A172 (cell line): Measurements from ENCODE around the gene PLEKHG4B. TPM values are rescaled to one million over a fixed set of nuclear protein-coding genes. Genes with fewer than 3 reads are reported as not detected.
"Not testable (repeated sequence)": the region's sequence is repeated elsewhere in the genome, so short reads cannot be mapped to it uniquely, and the experiment has no call there.

Experiments
- DNase-seq: peaks from one replicate; pipeline ENCODE4 v3.0.0-alpha.2; 2015; ENCODE audit warnings: low spot score
- total RNA-seq: library from RNA; depleted of rRNA; stranded (reverse); fragments of >200 nt; shearing (Covaris generic); gene quantifications from 2 replicates; pipeline ENCODE4 v1.2.3, GENCODE V29; 2014

Gene PLEKHG4B
- total RNA-seq, 1 experiment from 2014 or later = 0.74 TPM

DNA sequence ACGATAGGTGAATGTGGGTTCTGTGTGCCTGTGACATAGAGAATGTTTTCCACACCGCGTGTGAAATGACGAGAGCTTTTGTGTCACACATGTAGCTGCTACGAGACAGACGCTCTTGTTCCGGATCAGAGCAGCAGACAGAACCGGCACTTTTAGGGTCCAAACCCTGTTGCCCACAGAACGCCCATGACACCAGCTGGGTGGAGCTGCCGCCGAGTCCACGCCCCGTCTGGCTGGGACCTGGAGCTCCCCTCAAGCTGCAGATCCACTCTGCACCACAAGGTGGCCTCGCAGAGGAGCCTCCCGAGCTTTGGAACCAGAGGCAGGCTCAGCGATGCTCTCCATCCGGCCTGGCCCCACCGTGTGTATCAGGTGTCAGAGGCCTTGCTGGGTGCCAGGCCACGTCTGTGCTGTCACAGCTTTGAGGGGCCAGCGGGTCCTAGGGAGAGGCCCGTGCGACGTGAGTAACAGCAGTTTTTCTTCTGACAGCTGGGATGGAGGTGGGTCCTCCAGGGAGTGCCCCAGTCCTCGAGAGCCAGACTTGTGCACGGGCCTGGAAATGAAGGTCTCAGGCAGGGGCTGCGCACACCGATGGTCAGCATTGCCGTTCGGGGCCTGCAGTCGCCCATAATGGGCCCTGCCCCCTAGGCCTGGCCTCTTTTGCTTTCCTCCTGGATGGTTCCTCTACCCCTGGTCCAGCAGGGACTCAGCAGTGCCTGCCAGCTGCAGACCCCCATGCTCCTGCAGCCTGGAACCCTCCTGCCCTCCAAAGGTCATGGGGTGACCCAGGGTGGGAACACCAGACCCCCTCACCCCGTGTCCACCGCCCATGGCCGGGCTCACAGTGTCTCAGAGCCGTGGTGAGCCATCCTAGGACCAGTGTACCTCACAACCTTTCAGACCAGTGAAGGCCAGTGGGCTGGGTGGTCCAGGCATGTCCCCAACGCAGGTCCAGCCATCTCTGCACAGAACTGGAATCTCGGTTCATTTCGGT, 96.8 kb downstream of the PLEKHG4B start:
- peak; percentile 74 for DNase-seq

DNA sequence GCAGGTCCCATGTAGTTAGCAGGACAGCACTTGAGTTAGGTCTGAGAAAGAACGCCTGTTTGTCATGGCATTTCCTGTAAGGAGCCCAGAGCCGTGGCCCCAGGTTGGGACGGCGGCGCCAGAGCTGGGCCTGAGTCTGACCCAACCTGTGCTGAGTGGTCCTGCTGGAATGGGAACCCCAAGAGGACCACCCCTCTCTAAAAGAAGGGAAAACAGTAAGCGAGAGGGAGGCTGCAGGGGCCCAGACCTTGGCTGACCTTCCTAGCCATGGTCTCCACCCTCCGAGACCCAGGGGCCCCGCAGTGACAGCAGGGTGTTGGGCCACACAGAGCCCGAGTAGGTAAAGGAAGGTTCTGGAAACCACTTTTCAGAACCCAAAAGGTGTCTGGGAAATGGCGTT, 97.5 kb downstream of the PLEKHG4B start:
- no peak for DNase-seq

- no peak for DNase-seq
These were observed 98.0 kb downstream of the PLEKHG4B start for GRCh38 chr5:189976-190365.

- no peak for DNase-seq
These were observed 98.5 kb downstream of the PLEKHG4B start for GRCh38 chr5:190366-191035.

DNA sequence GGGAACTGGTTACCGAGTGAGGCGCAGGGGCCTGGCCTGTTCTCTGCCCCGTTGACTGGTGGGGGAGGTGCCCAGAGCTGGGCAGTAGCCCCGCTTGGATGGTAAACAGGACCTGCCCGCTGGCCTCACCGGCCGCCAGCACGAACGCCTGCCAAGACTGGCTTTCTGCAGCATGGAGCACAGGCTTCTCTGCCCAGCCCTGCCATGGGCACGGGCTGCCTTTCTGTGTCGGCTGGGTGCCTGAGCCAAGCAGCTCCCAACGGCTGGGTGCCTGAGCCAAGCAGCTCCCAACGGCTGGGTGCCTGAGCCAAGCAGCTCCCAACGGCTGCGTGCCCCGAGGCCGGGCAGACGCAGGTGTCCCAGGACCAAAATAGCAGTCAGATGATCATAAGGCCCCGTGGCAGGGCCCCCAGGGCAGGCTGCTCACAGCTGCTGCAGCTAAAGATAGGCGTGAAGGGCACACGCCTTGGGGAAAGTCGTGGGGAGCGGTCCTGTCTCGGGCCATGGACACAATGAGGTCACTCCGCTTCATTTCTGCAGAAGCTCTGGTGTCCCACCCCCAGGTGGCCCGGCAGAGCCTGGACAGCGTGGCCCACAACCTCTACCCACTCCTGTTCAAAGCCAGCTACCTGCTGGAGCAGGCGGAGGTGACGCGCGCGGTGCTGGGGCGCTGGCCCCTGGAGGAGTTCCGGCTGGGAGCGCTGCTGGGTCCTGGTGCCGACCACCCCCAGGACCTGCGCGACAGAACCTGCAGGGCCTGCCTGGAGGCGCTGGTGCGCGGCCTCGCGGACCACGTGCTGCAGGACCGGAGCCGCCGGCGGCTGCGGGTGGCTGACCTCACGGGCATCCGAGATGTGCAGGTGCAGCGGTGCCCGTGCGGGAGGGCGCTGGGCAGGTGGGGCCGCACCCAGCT, 99.3 kb downstream of the PLEKHG4B start, which contains the start of gene LRRC14B:
TSS of gene LRRC14B (plus strand) at position 460 of the 913 bp plus-strand sequence. CDS start at position 504, 44 bp downstream.
- DNase-seq = no peak

DNA sequence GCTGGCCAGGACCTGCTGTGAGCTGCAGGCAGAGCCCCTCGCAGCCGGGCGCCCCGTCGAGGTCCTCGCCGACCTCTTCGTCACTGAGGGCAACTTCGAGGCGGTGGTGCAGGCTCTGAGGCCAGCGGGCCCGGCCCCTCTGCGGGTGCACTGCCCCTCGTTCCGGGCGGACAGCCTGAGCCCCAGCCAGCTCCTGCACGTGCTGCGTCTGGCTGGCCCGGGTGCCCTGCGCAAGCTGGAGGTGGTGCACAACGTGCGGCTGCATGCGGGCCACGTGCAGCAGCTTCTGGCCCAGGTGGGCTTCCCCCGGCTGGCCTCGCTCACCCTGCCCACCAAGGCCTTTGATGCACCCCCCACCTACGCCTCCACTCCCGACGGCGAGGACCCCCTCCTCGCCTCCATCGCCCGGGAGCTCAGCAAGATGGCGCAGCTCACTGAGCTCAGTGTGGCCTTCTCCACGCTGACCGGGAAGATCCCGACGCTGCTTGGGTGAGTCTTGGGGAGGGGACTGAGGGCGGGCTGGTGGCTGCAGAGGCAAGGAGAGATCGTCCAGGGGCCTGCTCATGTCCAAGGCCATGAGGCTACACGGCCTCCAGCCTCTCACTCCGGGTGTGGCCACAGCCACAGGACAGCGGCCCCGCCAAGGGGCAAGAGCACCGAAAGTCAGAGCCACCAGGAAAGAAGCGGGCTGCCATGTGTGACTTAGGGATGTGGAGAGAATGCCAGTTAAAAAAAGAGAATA, 100.2 kb downstream of the PLEKHG4B start:
- DNase-seq = no peak

DNA sequence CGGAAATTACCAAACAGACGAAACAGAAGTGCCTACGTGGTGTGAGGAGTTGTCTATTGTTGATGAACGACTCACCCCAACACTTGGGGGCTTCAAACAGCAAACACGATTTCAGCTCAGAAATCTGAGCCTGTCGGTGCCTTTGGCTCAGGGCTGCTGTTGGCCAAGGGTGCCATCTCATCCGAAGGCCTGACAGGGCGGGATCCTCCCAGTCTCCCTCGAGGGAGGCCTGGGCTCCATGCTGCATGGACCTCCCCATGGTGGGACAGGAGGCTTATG, 100.7 kb downstream of the PLEKHG4B start:
- DNase-seq = no peak

DNA sequence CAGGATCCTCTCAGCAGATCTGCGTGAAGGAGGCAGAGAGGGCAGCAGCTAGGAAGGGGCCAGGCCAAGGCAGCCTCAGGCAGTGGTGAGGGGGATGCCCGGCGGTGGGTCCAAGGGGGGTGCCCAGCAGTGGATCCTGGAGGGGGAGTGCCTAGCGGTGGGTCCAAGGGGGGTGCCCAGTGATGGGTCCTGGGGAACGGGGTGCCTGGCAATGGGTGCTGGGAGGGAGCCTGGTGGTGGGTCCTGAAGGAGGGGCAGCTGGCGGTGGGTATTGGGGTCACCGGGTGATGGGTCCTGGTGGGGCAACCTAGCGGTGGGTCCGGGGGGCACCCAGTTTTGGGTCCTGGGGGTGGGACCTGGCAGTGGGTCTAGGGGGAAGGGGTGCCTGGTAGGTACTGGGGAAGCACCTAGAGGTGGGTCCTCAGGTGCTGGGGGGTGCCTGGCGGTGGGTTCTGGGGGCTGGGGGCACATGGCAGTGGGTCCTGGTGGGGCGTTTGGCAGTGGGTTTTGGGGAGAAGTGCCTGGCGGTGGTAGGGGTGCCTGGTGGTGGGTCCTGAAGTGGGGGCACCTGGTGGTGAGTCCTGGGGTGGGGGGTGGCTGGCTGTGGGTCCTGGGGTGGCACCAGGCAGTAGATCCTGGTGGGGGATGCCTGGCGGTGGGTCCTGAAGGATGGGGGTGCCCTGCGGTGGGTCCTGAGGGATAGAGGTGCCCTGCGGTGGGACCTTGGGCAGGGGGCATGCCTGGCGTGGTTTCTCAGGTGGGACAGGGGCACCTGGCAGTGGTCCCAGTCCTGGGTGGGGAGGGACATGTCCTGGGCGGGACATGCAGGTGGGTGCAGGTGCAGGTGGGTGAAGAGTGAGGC, 101.2 kb downstream of the PLEKHG4B start:
- no peak for DNase-seq

DNA sequence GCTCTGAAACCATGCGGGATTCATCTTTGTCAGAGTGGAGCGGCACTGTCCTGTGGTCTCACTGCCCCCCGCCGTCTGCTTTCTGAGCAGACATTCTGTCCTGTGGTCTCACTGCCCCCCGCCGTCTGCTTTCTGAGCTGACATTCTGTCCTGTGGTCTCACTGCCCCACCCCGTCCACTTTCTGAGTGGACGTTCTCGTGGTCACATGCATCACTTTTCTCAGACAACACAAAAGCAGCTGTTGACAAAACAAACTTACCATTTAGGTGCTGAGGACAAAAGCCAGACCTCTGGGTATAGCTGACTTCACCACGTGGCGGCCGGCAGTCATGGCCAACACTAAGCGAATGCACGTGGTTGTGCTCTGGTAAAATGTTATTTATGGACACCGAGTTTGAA, 102.1 kb downstream of the PLEKHG4B start:
- DNase-seq = no peak

DNA sequence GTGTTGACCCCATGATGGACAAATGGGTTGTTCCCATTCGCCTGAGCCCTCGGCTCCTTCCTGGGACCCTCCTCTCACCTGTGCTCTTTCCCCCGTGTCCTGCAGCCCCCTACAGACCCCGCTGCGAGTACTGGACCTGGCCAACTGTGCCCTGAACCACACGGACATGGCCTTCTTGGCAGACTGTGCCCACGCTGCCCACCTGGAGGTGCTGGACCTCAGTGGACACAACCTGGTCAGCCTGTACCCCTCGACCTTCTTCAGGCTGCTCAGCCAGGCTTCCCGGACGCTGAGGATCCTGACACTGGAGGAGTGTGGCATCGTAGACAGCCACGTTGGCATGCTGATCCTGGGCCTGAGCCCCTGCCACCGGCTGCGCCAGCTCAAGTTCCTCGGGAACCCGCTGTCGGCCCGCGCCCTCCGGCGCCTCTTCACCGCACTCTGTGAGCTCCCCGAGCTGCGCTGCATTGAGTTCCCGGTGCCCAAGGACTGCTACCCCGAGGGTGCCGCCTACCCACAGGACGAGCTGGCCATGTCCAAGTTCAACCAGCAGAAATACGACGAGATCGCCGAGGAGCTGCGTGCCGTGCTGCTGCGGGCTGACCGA, 102.7 kb downstream of the PLEKHG4B start:
- DNase-seq = no peak

DNA sequence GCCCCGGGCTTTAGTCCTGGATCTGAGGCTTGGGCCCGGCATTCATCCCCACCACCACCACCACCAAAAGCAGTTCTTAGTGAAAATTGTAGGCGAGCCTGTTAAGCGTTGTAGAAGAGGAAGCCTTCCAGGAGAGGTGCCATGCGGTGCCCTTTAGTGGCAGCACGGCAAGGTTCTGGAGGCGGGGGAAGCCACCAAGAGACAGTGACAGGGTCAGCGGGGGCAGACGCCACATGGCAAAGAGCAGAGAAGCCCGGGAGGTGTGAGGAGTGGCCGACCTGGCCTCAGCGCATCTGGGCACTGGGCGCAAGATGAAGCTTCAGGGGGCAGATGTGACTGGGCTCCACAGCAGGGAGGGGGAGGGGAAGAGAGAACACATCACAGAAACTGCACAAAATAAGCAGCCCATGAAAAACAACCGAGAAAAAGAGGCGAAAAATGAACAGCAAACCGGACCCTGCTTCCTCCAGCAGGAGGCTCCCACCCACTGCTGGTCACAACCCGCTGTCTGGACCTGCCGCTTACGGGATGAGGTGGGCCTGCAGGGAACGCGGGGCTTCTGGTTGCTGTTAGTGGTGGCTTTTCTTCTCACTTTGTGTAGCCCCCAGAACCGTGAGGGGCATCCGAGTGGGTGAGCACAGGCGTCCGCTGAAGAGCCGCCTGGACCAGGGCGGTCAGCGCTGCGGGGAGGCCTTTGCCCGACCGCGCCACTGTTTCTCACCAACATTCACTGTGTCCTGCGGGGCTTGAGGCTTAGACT, 103.6 kb downstream of the PLEKHG4B start:
- no peak for DNase-seq

DNA sequence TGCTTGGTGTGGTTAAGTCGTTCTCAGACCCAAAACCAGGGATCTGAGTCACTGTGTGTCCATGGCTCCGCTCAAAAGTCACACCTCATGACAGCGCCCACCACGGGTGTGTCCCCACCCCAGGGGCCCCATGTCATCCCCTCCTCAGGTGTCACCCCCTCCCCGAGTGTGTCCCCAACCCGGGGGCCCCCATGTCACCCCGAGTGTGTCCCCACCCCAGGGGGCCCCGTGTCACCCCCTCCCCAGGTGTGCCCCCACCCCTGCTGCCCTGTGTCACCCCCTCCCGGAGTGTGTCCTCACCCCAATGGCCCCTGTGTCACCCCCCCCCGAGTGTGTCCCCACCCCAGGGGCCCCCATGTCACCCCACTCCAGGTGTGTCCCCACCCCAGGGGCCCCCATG, 104.4 kb downstream of the PLEKHG4B start:
- DNase-seq = no peak

DNA sequence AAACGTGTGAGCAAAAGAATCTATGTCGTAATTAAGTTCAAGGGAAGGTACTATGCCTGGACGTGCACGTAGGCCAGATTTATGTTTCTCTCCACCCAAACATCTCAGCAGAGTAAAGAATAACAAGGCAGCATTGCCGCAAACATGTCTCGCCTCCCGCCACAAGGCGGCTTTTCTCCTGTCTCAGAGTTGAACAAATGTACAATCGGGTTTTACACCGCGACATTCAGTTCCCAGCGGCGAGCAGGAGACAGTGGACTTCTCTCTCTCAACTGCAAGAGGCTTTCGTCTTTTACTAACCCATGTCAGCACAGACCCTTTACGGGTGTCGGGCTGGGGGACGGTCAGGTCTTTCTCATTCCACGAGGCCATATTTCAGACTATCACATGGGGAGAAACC, 105.1 kb downstream of the PLEKHG4B start:
- DNase-seq = not testable (repeated sequence)

DNA sequence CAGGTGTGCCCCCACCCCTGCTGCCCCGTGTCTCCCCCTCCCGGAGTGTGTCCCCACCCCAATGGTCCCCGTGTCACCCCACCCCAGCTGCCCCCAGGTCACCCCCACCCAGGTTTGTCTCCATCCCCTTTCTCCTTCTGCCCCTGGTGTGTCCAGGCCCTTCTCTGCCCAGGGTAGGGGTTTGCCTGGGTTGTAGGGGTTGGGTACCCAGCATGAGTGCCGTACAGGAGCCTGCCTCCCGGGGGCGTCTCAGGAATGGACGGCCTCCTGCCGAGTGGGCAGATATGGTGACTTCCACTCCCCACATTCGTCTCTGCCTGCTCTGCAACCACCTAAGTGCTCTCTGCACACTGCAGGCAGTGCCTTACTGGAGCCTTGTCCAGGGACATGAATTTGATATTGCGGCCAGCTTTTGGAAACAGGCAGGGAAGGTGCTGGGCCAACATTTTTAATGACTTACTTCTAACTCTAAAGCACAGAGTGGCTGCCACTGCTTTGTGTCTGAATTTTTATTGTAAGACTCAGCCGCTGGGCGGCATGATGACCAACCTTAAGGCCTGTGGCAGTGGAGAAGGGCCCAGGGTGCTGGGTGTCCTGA, 106.0 kb downstream of the PLEKHG4B start:
- no peak for DNase-seq

- no peak for DNase-seq
These were observed 106.7 kb downstream of the PLEKHG4B start for GRCh38 chr5:198516-199196.

- no peak for DNase-seq
These were observed 107.4 kb downstream of the PLEKHG4B start for GRCh38 chr5:199197-199949.

DNA sequence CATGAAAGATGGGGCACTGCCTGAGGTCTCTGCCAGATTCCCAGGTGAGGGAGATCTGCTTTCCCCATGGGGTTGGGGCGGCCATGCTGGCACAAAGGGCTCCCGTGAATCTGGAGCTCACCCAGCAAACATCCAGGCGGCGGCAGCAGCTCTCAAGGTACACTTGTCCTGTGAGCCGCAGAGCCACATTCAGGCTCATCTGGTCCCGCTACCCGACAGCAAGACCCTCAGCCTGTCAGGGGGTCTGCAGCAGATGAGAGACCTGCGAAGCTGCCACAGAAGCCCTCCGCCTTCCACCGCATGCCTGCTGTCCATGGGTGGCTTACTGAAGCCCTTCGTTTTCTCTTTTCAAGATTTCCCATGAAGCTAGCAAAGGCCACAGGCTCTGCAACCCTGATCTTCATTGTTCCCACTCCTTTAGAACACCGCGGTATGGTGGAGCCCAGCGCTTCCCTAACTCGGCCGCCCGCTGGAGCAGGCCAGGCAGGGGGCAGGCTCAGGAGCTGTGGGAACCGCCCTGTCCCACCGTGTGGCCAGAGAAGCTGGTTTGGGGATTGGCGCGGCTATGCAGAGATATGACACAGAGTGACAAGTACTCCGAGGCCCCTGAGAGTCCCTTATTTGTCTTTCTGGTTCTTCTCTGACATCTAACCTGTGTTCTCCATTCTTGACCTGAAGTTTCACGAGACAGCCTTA, 108.1 kb downstream of the PLEKHG4B start:
- no peak for DNase-seq
